ENCODE results near the gene KRT72.

The KRT72 gene

DNA sequence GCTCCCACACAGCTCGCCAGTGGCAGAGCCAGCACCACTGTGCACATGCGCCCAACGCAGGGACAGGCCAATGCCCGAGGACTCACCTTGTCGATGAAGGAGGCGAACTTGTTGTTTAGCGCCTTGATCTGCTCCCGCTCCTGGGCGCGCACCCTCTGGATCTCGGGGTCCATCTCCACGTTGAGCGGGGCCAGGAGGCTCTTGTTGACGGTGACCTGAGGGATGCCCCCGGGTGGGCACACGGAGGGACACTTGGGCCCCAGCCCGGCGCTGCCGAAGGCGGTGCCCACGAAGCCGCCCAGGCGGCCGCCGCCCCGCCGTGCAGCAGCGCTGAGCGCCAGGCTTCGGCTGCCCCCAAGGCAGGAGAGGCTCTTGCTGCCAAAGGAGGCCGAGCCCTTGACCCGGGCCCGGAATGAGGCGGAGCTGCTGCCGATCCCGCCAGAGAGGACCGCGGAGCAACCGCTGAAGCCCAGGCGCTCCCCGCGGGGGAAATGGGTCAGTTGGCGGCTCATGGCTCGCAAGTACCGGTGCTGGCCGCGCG, at the start of gene KRT72:
KRT72 (minus strand) TSS at position 523 of the 541 bp plus-strand sequence; CDS start at position 512, 11 bp downstream.
- DNase-seq (ENCODE audit: low spot score), result no peak

DNA sequence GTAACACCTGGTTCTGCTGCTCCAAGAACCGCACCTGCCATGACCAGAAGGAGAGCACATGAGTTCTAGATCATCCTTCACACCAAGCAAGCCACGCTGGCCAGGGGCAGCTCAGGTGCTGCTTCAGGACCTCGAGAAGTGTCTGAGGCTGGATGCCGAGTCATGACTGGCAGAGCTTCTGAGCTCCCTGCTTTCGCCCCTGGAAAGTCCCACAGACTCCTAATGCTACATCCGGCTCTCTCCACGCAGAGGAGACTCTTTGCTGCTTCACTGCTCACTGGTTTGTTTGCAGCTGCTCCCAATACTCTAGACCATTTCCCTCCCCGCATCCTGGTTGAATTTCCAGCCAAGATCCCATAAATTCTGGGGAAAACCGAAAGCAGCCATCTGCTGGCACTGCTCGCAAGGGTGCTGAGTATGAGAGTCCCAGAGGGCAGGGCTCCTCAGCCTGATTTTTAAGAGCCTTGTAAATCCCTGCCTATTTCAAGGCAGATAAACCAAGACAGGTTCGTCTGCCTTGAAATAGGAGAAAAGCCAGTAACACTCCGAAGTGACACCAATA, 49.3 kb upstream of the KRT72 start:
- peak; percentile 25 for DNase-seq (ENCODE audit: low spot score)

DNA sequence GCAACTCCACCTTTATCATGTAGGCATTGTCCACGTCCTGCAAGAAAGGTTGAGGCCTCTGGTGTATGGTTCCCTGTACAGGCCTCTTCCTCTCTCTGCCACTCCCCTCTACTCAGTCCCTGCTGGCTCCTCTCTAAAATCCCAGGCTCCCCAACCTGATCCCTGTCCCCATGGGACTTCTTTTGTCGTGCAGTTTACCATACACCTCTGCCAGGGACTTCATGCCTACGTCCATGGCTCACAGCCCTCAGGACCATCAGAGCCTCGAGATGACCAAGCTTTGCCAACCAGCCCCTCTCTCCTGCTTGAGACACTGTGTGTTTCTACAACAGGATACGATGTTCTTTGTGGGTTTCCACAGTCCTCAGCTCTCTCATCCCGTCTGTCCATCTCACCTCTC, 47.8 kb upstream of the KRT72 start:
- DNase-seq (ENCODE audit: low spot score), result no peak

- no peak for DNase-seq (ENCODE audit: low spot score)
These were observed 46.8 kb upstream of the KRT72 start for GRCh38 chr12:52648012-52648550.

GRCh38 chr12:52647601-52648000, 46.3 kb upstream of the KRT72 start:
- DNase-seq (ENCODE audit: low spot score), result no peak

DNA sequence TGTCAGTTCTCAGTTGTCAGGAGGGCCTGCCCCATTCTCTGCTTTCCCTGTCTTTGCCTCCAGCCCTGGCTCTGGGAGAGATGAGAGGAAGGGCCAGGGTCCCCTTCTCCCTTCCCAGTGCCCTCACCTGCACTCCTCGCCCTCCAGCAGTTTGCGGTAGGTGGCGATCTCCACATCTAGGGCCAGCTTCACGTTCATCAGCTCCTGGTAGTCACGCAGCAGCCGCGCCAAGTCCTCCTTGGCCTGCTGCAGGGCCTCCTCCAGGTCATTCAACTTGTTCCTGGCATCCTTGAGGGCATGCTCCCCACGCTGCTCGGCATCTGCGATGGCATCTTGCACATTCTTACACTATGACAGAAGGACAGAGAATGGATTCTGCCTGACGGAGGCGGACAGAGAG, 45.4 kb upstream of the KRT72 start:
- DNase-seq (ENCODE audit: low spot score), result no peak

DNA sequence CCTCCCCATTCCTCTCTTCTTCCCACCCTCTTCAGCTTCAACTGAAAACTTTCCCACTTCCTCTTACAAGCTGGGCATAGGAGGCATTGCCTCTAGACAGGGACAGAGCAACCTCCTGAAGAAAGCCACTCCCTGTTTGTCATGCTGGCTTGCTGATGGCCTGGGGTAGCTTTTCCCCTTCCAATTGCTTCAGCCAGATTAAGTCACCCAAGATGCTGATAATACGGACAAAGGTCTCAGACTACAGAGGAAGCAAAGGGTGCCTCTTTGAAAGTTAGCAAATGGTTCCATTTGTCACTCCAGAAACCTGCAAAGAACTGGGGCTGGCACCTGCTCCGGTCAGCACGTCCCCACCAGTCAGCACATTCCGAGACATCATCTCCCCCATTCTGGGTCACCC, 44.7 kb upstream of the KRT72 start:
- no peak for DNase-seq (ENCODE audit: low spot score)

DNA sequence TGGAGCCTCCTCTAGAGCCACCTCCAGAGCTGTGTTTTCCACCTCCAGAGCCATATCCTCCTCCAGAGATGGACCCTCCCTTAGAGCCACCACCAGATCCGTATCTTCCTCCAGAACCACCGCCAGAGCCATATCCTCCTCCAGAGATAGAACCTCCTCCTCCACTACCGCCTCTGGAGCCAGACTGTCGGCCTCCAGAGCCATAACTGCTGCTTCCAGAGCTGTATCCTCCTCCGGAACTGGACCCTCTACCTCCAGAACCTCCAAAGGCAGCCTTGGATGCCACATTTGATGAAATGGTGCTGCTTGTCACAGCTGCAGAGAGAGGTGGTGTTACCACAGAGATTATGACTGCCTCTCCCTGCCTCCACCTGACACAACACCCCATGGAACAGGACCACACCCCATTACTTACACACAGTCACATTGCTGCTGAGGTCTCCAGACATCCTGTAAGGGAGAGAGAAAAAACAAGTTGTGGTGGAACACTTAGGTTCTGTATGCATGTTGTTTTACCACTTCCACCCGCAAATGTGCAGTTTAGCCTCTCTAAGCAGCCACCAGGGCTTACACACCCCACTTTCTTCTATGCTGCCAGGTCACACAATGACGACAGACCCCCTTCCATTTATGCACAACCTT, 44.0 kb upstream of the KRT72 start:
- no peak for DNase-seq (ENCODE audit: low spot score)

- DNase-seq (ENCODE audit: low spot score), result no peak
These were observed 42.8 kb upstream of the KRT72 start for GRCh38 chr12:52644078-52644415.

- no peak for DNase-seq (ENCODE audit: low spot score)
These were observed 42.2 kb upstream of the KRT72 start for GRCh38 chr12:52643233-52644077.

- no peak for DNase-seq (ENCODE audit: low spot score)
These were observed 40.2 kb upstream of the KRT72 start for GRCh38 chr12:52641468-52641867.

DNA sequence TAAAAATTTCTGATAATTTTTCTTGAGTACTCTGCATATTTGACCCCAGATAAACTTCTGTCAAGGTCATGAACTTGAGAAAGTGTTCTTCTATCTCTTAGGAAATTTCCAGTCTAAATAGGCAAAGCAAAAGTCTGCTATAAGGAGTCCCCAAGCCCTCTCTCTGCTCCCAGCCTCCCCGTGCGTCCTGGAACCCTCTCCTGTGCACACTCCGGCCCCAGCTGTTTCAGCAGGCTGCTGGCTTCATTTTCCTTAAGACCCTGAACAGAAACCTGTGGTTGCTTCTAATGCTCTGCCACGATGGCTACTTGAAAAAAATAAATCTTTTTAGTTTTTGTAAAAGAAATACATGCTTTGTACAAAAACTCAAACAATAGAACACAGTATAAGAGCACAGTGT, 36.0 kb upstream of the KRT72 start:
- DNase-seq (ENCODE audit: low spot score), result no peak

- no peak for DNase-seq (ENCODE audit: low spot score)
These were observed 35.5 kb upstream of the KRT72 start for GRCh38 chr12:52636592-52637258.

DNA sequence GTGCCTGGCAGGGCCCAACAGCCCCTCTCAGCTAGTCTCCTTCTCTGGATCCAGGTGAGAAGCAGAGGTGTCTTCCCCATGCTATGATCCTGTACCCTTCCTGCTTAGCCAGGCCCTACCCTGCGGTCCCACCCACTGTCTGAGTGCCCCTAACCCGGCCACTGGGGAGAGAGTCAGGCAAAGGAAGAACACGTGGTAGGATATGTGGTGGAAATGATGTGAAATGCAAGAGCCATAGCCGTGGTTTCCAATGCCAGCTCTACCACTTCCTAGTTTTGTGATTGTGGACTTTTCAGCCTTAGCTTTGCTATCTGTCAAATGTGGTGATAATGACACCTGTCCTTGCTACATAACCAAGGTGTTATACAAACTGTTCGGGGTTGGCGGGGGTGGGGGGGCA, 34.9 kb upstream of the KRT72 start:
- DNase-seq (ENCODE audit: low spot score), result no peak

DNA sequence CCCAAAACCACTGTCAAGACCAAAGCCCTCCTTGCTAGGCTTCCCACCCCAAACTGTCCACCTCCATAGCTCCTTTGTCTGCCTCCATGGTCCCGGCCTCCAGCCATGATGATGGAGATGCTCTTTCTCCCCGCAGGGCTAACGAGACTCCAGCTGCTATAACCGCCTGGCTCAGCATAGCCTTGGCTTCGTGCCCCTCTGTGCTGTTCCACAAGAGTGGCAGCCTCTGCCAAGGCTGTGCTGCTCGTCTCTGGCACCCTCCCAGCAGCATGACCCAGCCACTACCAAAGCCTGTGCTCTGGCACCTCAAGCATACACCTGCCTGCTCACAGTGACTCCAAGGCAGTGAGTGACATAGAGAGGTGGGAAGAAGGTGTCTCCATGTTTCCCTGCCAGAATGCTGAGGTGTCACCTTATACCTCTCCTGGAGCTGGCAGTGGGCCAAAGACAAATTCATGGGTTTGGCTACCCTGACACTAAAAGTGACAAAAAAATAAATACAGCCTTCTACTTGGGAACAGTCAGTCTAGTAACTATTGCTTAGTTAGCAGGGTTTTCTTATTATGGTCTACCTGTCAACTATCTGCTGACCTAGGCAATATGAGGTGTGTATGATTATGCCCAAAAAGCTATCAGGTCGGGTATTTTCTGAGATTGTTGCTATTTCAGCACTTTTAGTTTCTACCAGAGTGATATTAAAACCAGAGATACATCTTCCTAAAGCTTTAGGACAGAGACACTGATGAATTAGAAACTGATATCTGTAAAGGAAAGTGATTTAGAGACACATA, 33.2 kb upstream of the KRT72 start:
- DNase-seq (ENCODE audit: low spot score), result no peak

DNA sequence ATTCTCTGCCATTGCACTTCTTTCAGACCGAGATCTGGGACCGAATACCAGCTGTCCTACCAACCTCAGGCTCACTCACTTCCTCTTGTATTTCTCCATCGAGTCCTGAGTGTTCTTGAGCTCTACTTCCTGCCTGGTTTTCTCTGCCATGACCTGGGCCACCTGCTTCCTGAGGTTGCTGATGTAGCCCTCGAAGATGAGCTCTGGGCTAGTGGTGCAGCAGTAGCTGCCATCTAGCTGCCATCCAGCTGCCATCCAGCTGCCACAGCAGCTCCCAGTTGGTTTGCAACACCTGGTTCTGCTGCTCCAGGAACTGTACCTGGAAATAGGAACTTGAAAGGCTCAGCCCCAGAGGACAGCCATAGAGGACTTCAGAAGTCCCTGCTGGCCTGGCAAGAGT, 32.1 kb upstream of the KRT72 start:
- DNase-seq (ENCODE audit: low spot score), result no peak

DNA sequence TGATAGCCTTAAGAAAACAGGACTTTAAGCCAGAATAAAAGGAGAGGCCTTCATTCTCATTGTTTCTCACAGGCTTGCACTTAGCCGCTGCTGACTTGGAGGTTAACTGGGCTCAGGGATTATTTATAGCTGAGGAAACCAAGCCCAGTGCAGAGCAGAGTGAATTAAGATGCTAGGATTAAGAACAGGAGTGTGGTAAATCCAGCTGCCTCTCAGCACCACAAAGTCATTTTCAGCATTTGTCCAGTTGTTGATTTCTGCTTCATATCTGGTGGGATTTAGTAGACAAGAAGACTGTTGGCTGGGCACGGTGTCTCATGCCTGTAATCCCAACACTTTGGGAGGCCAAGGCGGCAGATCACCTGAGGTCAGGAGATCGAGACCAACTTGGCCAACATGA, 31.4 kb upstream of the KRT72 start:
- no peak for DNase-seq (ENCODE audit: low spot score)

DNA sequence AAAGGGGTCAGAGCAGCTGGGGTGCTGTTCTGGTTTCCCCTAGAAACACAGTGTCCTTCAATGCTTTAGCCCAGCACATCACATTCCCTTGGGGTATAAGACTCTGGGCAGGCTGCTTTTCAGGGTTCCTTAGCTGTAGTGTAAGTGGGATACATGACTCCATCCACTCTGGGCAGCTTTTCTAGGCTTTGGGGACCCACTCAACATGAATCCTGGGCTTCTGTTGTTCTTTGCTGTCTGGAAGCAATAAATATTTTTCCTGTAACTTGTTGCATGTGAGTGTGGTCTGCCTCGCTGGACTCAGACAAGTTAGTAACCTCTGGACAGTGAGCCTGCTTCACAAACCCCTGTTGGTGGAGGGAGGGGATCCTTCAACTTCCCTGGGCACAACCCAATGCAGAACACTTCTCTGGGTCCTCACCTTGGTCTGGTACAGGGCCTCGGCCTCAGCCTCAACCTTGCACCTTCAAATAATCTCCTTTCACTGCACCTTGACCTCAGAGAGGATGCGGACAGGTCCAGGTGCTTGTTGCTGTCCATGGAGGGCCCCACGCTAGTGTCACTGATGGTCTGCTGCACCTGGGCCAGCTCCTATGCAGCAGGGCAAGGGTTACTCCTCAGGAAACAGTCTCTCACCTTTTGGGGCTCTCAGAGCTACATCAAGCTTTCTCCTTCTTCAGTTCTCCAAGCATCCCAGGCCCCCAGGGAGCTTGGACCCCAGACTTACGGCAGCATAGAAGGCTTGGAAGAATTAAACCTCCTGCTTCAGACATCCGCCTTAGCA, 30.6 kb upstream of the KRT72 start:
- DNase-seq (ENCODE audit: low spot score), result no peak

GRCh38 chr12:52631264-52631663, 30.0 kb upstream of the KRT72 start:
- DNase-seq (ENCODE audit: low spot score), result no peak

DNA sequence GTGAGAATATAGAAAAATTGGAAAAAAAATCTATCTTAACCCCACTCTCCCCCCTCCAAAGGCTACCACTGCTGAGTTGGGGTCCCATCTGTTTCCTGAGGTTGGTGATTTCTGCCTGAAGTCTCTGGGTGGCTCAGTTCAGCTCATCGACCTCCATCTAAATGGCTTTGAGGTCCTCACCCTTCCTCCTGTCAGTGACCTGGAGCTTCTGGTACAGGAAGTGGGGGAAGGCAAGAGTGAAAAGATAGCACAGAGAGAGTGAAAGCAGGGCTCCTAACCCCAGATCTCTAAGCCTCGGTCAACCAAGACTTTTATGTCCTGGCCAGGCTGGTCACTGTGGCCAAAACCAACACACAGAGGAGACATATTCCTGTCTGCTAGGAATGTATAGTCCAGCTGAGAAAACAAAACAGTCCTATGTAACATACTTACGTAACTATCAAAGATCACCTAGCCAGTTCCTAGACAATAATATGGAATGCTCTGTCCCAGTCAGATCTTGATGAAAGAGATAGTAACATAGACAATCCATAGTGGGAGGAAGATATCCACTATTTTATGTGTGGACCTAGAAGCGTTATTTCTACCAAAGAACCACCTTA, 29.4 kb upstream of the KRT72 start:
- DNase-seq (ENCODE audit: low spot score), result no peak

Data from AG20443 (cell line).